Neural progenitor cell (in vitro differentiated cells): ENCODE data around the gene GRB2. TPM values are rescaled to one million over a fixed set of nuclear protein-coding genes. Genes with fewer than 3 reads are reported as not detected.

Experiments
- DNase-seq: peaks from one replicate; pipeline ENCODE4 v3.0.0-alpha.2; 2016; ENCODE audit warnings: low spot score
- H2AFZ ChIP-seq: fragments of 200-600 bp; sonication (generic); replicated peaks from 2 replicates; pipeline ENCODE4 v1.6.1; 2016; ENCODE audit warnings: antibody characterized with exemption
- H3F3A ChIP-seq: fragments of 200-600 bp; sonication (generic); 2 replicates; pipeline ENCODE4 v1.6.1; 2016; ENCODE audit warnings: antibody characterized with exemption, low read depth
- H3K27ac ChIP-seq: fragments of 200-600 bp; sonication (generic); 2 replicates; pipeline ENCODE4 v1.5.1; 2016; ENCODE audit warnings: mild to moderate bottlenecking
- H3K27me3 ChIP-seq: fragments of 200-600 bp; sonication (generic); 2 replicates; pipeline ENCODE4 v1.6.1; 2016; ENCODE audit warnings: mild to moderate bottlenecking, moderate library complexity
- H3K36me3 ChIP-seq: fragments of 200-600 bp; sonication (generic); 2 replicates; pipeline ENCODE4 v1.5.1; 2016
- H3K4me1 ChIP-seq: fragments of 200-600 bp; sonication (generic); 2 replicates; pipeline ENCODE4 v1.6.1; 2016; ENCODE audit warnings: mixed run types
- H3K4me2 ChIP-seq: fragments of 200-600 bp; sonication (generic); 2 replicates; pipeline ENCODE4 v1.6.1; 2016
- H3K4me3 ChIP-seq: fragments of 200-600 bp; sonication (generic); 2 replicates; pipeline ENCODE4 v1.5.1; 2016
- H3K79me2 ChIP-seq: fragments of 200-600 bp; sonication (generic); 2 replicates; pipeline ENCODE4 v1.6.1; 2016; ENCODE audit warnings: low read depth
- H3K9ac ChIP-seq: fragments of 200-600 bp; sonication (generic); 2 replicates; pipeline ENCODE4 v1.6.1; 2016
- H3K9me3 ChIP-seq: fragments of 200-600 bp; sonication (generic); 2 replicates; pipeline ENCODE4 v1.5.1; 2016; ENCODE audit warnings: low read depth
- H4K20me1 ChIP-seq: fragments of 200-600 bp; sonication (generic); 2 replicates; pipeline ENCODE4 v1.6.1; 2016; ENCODE audit warnings: low read depth
- H3K27ac Mint-ChIP-seq: 3 replicates; pipeline ENCODE4 v1.8.0; 2021; ENCODE audit warnings: mixed read lengths
- H3K27me3 Mint-ChIP-seq: 2 replicates; pipeline ENCODE4 v1.8.0; 2022; ENCODE audit warnings: low read depth, mild to moderate bottlenecking, inconsistent platforms, moderate library complexity, mixed read lengths; ENCODE audit not compliant: insufficient read depth
- H3K36me3 Mint-ChIP-seq: 3 replicates; pipeline ENCODE4 v1.8.0; 2021; ENCODE audit warnings: mixed read lengths
- H3K4me1 Mint-ChIP-seq: 3 replicates; pipeline ENCODE4 v1.8.0; 2021; ENCODE audit warnings: mixed read lengths
- H3K4me3 Mint-ChIP-seq: 3 replicates; pipeline ENCODE4 v1.8.0; 2021; ENCODE audit warnings: mild to moderate bottlenecking, moderate library complexity, mixed read lengths
- H3K9me3 Mint-ChIP-seq: 3 replicates; pipeline ENCODE4 v1.8.0; 2020; ENCODE audit warnings: mixed read lengths
- CTCF ChIP-seq: fragments of 200-600 bp; sonication (generic); IDR thresholded peaks from 2 replicates; pipeline ENCODE4 v1.5.1; 2017; ENCODE audit warnings: antibody characterized with exemption, mild to moderate bottlenecking
- EZH2 ChIP-seq: fragments of 200-600 bp; sonication (generic); IDR thresholded peaks from 2 replicates; pipeline ENCODE4 v1.6.1; 2017; ENCODE audit warnings: antibody characterized with exemption, mild to moderate bottlenecking, moderate library complexity
- EZH2phosphoT487 ChIP-seq: fragments of 200-600 bp; sonication (generic); IDR thresholded peaks from 2 replicates; pipeline ENCODE4 v1.6.1; 2017; ENCODE audit warnings: antibody characterized with exemption
- total RNA-seq: library from RNA; depleted of rRNA; stranded (reverse); fragments of >200 nt; gene quantifications from 2 replicates; pipeline ENCODE4 v1.2.3, GENCODE V29; 2015; ENCODE audit warnings: low replicate concordance

GRB2 gene
- total RNA-seq, 1 donor from 2014 or later, result 72.5 TPM

GRCh38 chr17:75373280-75373679, 32.2 kb downstream of the GRB2 start:
- H2AFZ ChIP-seq, result no peak overlapping the region
- H3K36me3 ChIP-seq, result no peaks in the 10 kb centered on the region
- H3K9ac ChIP-seq, result no peak overlapping the region
- H3K9me3 ChIP-seq, result no peaks in the 10 kb centered on the region
- H3K4me2 ChIP-seq, result no peak overlapping the region
- Mint-ChIP-seq H3K36me3 (peaks cover 17% of the 10 kb centered on the region), H3K27ac (no peak overlapping the region), H3K4me3 (no peak overlapping the region), H3K4me1 (peaks cover 17% of the 10 kb centered on the region), H3K9me3 (no peaks in the 10 kb centered on the region), H3K27me3 (no peaks in the 10 kb centered on the region)
- H3K4me3 ChIP-seq, result no peak overlapping the region
- H3K79me2 ChIP-seq, result peaks cover 95% of the 10 kb centered on the region
- peaks cover 65% of the 10 kb centered on the region for H4K20me1 ChIP-seq
- H3K4me1 ChIP-seq, result peaks cover 6% of the 10 kb centered on the region
- TF ChIP-seq EZH2 (no peak), CTCF (no peak), EZH2phosphoT487 (no peak)
- no peaks in the 10 kb centered on the region for H3K27me3 ChIP-seq
- no peak overlapping the region for H3K27ac ChIP-seq
- no peak for DNase-seq
- H3F3A ChIP-seq, result peaks cover 23% of the 10 kb centered on the region

GRCh38 chr17:75371981-75372380, 33.5 kb downstream of the GRB2 start:
- H3K27me3 Mint-ChIP-seq, result no peaks in the 10 kb centered on the region
- Histone ChIP-seq H3K9ac (no peak overlapping the region), H3K4me1 (peaks cover 10% of the 10 kb centered on the region), H3F3A (peaks cover 35% of the 10 kb centered on the region), H3K36me3 (no peaks in the 10 kb centered on the region), H3K9me3 (no peaks in the 10 kb centered on the region), H3K79me2 (peaks cover 96% of the 10 kb centered on the region), H3K4me3 (no peak overlapping the region), H3K27ac (no peak overlapping the region), H3K27me3 (no peaks in the 10 kb centered on the region), H3K4me2 (no peak overlapping the region), H4K20me1 (peaks cover 78% of the 10 kb centered on the region), H2AFZ (no peak overlapping the region)
- H3K27ac Mint-ChIP-seq, result no peak overlapping the region
- H3K9me3 Mint-ChIP-seq, result no peaks in the 10 kb centered on the region
- peaks cover 25% of the 10 kb centered on the region for H3K4me1 Mint-ChIP-seq
- peaks cover 17% of the 10 kb centered on the region for H3K36me3 Mint-ChIP-seq
- DNase-seq, result no peak
- TF ChIP-seq EZH2phosphoT487 (no peak), CTCF (no peak), EZH2 (no peak)
- H3K4me3 Mint-ChIP-seq, result no peak overlapping the region

DNA sequence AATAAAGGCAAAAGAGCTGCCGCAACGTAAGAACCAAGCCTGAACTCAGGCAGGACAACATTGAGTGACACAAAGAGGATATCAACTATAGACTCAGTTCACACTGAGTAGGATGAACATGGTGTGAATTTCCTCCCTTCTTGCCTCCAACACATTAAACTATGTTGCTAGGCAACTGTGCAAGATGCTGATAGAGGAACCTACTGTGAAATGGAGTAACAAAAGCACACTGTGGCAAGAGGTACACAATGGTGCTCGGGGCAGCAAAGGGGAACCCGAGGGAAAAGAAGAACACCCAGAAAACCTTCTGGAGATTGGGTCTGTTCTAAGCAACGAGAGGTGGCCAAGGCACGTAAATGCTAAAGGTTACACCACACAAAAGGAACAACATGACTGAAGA, 34.1 kb downstream of the GRB2 start:
- Histone ChIP-seq H3K9me3 (no peaks in the 10 kb centered on the region), H3K4me1 (peaks cover 15% of the 10 kb centered on the region), H2AFZ (no peak overlapping the region), H3K27ac (no peak overlapping the region), H3K4me2 (no peak overlapping the region), H3K4me3 (no peak overlapping the region), H3K36me3 (no peaks in the 10 kb centered on the region), H3K79me2 (peaks cover 96% of the 10 kb centered on the region), H3K9ac (no peak overlapping the region), H3K27me3 (no peaks in the 10 kb centered on the region), H4K20me1 (peaks cover 82% of the 10 kb centered on the region), H3F3A (peaks cover 35% of the 10 kb centered on the region)
- TF ChIP-seq EZH2phosphoT487 (no peak), EZH2 (no peak), CTCF (no peak)
- DNase-seq, result no peak
- Mint-ChIP-seq H3K27me3 (no peaks in the 10 kb centered on the region), H3K4me3 (no peak overlapping the region), H3K4me1 (peaks cover 28% of the 10 kb centered on the region), H3K36me3 (peaks cover 17% of the 10 kb centered on the region), H3K27ac (peak overlapping the region; percentile 7), H3K9me3 (no peaks in the 10 kb centered on the region)
